SU-DHL-6 (cell line): ENCODE results near the gene ARID3B.

Experiments used
- EZH2phosphoT487 ChIP-seq: fragments of 200-600 bp; sonication (generic), shearing (Covaris generic); conservative IDR thresholded peaks from 2 replicates; pipeline ENCODE4 v1.6.1; 2018; ENCODE audit warnings: mild to moderate bottlenecking, antibody characterized with exemption, low read length, moderate library complexity, mixed read lengths
- TF ChIP-seq, protein P1 (sequence below): fragments of 200-600 bp; sonication (generic); IDR thresholded peaks from one replicate; pipeline ENCODE4 v1.5.1; 2017; ENCODE audit warnings: antibody characterized with exemption, mild to moderate bottlenecking, low read length, moderate library complexity; ENCODE audit not compliant: insufficient read depth, poor library complexity, severe bottlenecking

DNA sequence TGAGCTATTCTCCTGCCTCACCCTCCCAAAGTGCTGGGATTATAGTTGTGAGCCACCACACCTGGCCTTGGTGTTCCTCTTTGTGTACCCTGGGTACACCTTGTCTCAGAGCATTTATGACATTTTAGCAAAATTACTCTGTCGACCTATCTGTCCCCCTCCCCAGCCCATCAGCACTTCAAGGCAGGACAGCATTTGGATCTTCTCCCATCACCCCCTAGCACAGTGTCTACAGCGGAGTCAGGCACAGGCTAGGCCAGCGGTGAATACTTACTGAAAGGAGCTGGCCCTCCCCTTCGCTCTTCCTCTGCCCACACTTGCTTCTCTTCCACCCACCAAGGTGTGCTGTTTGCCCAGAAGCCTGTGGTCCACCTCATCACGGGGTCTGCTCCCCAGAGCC, 54.3 kb downstream of the ARID3B start:
- TF ChIP-seq, protein P1, sequence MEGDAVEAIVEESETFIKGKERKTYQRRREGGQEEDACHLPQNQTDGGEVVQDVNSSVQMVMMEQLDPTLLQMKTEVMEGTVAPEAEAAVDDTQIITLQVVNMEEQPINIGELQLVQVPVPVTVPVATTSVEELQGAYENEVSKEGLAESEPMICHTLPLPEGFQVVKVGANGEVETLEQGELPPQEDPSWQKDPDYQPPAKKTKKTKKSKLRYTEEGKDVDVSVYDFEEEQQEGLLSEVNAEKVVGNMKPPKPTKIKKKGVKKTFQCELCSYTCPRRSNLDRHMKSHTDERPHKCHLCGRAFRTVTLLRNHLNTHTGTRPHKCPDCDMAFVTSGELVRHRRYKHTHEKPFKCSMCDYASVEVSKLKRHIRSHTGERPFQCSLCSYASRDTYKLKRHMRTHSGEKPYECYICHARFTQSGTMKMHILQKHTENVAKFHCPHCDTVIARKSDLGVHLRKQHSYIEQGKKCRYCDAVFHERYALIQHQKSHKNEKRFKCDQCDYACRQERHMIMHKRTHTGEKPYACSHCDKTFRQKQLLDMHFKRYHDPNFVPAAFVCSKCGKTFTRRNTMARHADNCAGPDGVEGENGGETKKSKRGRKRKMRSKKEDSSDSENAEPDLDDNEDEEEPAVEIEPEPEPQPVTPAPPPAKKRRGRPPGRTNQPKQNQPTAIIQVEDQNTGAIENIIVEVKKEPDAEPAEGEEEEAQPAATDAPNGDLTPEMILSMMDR, result no peak
- no peak for TF ChIP-seq EZH2phosphoT487
